GM12875 (cell line): ENCODE data around the gene CDC25B.

Experiments
- H3K4me3 ChIP-seq: one replicate; pipeline ENCODE4 v1.5.1; 2011; ENCODE audit warnings: low read depth, low read length, control low read depth
- TF ChIP-seq, protein P1 (sequence below): IDR thresholded peaks from 2 replicates; pipeline ENCODE4 v1.5.1; 2011; ENCODE audit warnings: low read depth, mild to moderate bottlenecking, control low read depth, inconsistent platforms, low read length, moderate library complexity, borderline replicate concordance; ENCODE audit not compliant: insufficient read depth

The CDC25B gene

DNA sequence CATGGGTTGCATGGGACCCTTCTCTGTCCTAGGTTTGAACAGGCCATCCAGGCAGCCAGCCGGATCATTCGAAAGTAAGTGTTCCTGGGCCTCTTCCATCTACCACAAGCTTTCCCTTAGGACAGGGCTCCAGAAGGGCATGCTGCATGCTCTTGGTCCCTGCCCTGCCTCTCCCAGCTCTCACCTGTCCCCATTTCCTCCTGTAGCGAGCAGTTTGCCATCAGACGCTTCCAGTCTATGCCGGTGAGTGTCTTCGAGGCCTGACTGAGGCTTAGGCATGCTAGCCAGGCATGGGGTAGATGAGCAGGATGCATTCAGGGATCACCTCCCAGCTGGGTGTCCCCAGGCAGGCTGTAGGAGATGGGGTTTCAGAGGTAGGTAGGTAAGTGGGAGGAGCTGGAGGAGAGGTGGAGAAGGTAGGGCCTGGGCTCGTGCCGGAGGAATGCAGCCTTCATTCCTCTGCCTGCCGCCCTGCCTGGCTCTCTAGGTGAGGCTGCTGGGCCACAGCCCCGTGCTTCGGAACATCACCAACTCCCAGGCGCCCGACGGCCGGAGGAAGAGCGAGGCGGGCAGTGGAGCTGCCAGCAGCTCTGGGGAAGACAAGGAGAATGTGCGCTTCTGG lies 4.3 kb downstream of the CDC25B start:
- TF ChIP-seq, protein P1, sequence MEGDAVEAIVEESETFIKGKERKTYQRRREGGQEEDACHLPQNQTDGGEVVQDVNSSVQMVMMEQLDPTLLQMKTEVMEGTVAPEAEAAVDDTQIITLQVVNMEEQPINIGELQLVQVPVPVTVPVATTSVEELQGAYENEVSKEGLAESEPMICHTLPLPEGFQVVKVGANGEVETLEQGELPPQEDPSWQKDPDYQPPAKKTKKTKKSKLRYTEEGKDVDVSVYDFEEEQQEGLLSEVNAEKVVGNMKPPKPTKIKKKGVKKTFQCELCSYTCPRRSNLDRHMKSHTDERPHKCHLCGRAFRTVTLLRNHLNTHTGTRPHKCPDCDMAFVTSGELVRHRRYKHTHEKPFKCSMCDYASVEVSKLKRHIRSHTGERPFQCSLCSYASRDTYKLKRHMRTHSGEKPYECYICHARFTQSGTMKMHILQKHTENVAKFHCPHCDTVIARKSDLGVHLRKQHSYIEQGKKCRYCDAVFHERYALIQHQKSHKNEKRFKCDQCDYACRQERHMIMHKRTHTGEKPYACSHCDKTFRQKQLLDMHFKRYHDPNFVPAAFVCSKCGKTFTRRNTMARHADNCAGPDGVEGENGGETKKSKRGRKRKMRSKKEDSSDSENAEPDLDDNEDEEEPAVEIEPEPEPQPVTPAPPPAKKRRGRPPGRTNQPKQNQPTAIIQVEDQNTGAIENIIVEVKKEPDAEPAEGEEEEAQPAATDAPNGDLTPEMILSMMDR = no peak
- no peak overlapping the region for H3K4me3 ChIP-seq

DNA sequence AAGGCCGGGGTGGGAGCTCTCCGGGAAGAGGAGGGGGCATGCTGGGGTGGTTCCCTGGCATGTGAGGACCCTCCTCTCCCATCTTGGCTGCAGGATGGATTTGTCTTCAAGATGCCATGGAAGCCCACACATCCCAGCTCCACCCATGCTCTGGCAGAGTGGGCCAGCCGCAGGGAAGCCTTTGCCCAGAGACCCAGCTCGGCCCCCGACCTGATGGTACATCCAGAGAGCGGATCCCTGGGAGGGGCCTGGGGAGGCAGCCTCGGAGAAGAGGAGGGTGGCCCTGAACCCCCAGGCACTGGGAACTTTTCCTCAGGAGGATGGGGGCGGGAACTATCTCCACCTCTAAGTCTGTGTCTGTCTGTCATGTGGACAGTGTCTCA lies 4.8 kb downstream of the CDC25B start:
- no peak overlapping the region for H3K4me3 ChIP-seq
- TF ChIP-seq, protein P1 = no peak

DNA sequence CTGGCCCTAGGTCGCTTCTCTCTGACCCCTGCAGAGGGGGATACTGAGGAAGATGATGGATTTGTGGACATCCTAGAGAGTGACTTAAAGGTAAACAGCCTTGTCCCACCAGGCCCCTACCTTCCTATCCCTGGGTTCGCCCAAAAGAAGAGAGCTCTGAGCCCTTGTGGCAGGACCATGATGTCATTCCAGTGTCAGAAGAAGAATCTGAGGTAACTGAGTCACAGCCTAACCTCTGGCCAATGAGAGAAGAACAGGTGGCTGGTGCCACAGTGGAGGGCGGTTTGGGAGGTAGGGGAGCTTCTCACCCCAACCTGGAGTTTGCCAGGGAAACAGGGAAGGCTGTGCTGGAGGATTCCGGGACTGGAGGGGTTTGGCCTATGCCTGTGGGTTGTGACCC lies 5.2 kb downstream of the CDC25B start:
- no peak overlapping the region for H3K4me3 ChIP-seq
- TF ChIP-seq, protein P1 = no peak

DNA sequence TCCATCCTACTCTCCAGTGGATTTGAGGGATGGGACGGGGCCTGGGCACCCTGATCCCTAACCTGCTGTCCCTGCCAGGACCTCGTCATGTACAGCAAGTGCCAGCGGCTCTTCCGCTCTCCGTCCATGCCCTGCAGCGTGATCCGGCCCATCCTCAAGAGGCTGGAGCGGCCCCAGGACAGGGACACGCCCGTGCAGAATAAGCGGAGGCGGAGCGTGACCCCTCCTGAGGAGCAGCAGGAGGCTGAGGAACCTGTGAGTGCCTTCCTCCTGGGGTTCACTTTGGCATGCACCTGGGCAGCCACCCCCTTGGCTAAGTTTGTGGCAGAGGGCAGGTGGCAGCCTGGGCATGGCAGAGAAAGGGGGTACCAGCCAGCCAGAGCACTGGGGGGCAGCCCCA lies 5.7 kb downstream of the CDC25B start:
- TF ChIP-seq, protein P1 = no peak
- no peak overlapping the region for H3K4me3 ChIP-seq

DNA sequence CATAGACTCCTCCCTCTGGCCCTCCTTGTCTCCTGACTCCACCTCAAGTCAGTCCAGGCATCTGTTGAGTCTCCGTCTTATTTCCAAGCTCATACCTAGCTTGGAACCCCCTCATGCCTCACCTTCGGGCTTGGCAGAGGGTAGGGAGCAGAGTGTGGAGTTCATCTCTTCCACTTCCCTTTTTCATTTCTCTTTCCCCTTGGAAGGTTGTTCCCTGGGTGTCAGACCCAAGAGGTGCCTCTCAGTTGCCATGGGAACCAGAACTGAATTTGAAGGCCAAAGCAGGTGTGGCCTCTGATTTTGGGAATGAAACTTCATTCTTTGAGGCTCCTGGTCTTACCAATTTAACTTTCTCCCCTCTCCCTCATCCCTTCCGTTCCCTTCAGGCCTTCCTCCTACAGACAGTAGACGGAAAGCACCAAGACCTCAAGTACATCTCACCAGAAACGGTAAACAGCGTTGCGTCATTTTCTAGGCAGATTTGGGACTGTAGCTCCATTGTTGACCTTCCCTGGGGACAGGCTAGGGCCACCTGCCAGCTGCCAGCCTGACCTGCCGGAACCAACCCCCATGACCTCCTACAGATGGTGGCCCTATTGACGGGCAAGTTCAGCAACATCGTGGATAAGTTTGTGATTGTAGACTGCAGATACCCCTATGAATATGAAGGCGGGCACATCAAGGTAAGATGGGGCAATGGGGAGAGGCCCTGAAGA lies 6.6 kb downstream of the CDC25B start:
- H3K4me3 ChIP-seq = no peak overlapping the region
- TF ChIP-seq, protein P1 = no peak

DNA sequence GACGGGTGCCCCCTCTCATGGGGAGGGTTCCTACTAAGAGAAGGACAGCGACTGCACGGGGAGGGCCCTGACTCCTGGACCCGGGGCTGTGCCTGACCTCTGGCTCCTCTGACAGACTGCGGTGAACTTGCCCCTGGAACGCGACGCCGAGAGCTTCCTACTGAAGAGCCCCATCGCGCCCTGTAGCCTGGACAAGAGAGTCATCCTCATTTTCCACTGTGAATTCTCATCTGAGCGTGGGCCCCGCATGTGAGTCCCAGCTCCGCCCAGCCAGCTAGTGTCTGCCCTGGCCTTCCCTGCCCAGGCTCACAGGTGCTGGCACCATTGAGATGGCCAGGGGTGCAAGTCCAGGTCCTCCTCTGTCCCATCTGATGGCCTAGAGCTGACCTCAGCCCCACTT lies 7.2 kb downstream of the CDC25B start:
- H3K4me3 ChIP-seq = no peak overlapping the region
- TF ChIP-seq, protein P1 = no peak

DNA sequence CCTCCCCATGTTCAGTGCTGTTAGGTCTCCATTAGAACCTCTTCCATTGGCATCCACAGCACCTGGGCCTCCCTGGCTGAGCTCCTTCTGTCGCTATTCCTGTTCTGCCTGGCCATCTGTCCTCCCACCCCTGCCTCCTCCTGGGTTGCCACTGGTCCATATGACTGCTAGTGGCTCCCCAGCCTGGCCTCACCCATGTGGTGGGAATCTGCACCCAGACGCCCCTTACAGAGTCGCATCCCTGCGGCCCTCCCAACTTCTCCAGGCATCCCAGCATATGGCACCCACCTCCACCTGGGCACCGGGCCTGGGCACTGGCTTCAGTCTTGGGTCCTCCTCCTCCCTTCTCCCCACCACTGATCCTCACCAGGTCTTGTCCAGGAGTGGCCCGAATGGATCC lies 7.7 kb downstream of the CDC25B start:
- TF ChIP-seq, protein P1 = no peak
- H3K4me3 ChIP-seq = no peak overlapping the region
